Measurements from ENCODE around the gene PPL.

The PPL gene

GRCh38 chr16:4926928-4927327, 10.0 kb downstream of the PPL start:
- DNase-seq (ENCODE audit: insufficient read length): no peak
- TF ChIP-seq POLR2A (IDR thresholded peaks at IDR 0.05; ENCODE audit: low read depth, low read length): no peak
- no peak for TF ChIP-seq TAF1 (IDR thresholded peaks at IDR 0.05; ENCODE audit: borderline replicate concordance, low read depth, low read length)
- no peak for TF ChIP-seq POLR2AphosphoS5 (IDR thresholded peaks at IDR 0.05; ENCODE audit: low read depth, low read length)
- FAIRE-seq: no peak

DNA sequence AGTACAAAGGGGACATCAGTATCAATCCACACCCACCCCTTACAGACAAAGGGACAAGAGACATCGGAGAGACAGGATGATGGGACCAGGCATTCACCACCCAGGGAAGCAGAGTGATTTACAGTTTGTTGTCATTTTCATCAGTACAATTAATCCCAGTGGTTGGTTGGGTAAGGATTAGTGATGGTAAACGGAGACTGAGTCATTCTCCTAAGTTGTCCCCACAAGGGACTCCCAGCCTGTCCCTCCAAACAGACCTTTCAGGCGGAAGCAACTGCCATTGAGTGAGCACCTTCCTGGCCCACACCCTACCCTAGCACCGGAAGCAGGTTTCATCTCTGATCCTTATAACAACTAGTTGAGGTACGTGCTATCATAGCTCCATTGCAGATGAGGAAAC, 11.2 kb downstream of the PPL start:
- TF ChIP-seq POLR2AphosphoS5 (IDR thresholded peaks at IDR 0.05; ENCODE audit: low read depth, low read length) (no peak), TAF1 (IDR thresholded peaks at IDR 0.05; ENCODE audit: borderline replicate concordance, low read depth, low read length) (no peak), POLR2A (IDR thresholded peaks at IDR 0.05; ENCODE audit: low read depth, low read length) (no peak)
- FAIRE-seq (no peak), DNase-seq (ENCODE audit: insufficient read length) (no peak)

DNA sequence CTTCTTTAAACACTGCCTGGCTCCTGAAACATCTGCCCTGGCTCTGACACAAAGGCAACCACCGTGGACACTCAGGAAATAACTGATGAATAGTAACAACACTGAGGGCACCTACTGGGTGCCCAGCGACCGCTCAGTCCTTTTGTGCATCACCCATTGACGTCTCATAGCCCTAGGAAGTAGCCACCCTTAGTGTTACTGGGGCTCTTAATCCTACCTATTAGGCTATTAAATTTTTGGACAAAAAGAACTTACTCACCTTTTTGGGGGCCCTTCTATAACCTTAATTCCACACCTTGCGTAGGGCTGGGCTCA, 11.7 kb downstream of the PPL start:
- DNase-seq (ENCODE audit: insufficient read length) (no peak), FAIRE-seq (no peak)
- TF ChIP-seq TAF1 (IDR thresholded peaks at IDR 0.05; ENCODE audit: borderline replicate concordance, low read depth, low read length) (no peak), POLR2AphosphoS5 (IDR thresholded peaks at IDR 0.05; ENCODE audit: low read depth, low read length) (no peak), POLR2A (IDR thresholded peaks at IDR 0.05; ENCODE audit: low read depth, low read length) (no peak)

DNA sequence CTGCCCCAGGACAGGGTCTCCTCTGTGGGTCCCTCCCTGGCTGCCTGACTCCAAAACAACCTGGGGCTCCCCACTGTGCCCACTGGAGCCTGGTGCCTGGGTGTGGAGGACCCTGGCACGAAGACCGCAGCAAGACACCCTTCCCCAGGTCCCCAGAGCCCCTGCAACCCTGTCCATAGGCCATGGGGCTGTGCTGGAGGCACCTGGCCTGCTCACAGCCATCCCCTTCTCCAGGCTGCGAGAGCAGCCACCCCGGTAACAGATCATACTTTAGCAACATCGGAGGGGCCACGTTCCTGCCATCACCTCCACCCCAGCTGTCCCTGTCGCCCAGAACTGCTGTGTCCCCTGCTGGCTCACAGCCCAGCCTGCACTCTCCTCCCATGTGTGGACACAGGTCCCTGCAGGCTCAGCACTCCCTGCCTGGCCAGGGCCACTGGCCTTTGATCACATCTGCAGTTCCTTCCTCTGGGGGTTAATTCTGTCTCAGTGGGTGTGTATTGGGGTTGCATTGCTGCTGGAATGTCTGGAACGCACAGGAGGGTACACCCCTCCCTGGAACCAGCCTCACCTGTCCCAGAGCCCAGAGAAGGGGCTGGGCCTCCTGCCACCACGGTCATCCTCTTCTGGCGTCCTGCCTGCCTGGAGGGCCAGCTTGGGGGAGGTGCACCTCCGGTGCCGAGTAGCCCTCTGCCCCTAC, 12.2 kb downstream of the PPL start:
- DNase-seq (ENCODE audit: insufficient read length): no peak

DNA sequence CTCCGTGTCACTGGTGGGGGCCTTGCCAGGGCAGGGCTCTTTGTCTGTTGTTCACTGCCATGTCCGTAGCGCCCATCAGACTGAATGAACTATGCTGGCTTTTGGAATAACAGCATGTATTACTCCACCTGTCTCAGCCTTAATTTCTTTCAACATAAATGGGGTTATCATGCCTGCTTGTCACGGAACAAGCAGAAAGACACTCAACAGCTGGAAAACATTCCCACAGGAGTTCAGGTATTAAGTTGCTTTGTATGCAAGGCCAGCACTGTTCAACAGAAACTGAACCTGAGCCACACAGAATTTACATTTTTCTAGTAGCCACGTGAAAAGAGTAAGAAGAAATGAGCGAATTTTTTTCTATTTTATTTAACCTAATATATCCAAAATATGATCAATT, 13.1 kb downstream of the PPL start:
- no peak for DNase-seq (ENCODE audit: insufficient read length)
- no peak for FAIRE-seq
- TF ChIP-seq POLR2A (IDR thresholded peaks at IDR 0.05; ENCODE audit: low read depth, low read length): no peak
- no peak for TF ChIP-seq TAF1 (IDR thresholded peaks at IDR 0.05; ENCODE audit: borderline replicate concordance, low read depth, low read length)

More for the DNA sequence above, 12.2 kb downstream of the PPL start:
- FAIRE-seq: no peak
- no peak for TF ChIP-seq TAF1 (IDR thresholded peaks at IDR 0.05; ENCODE audit: borderline replicate concordance, low read depth, low read length)
- TF ChIP-seq POLR2A (IDR thresholded peaks at IDR 0.05; ENCODE audit: low read depth, low read length): no peak
- no peak for TF ChIP-seq POLR2AphosphoS5 (IDR thresholded peaks at IDR 0.05; ENCODE audit: low read depth, low read length)

DNA sequence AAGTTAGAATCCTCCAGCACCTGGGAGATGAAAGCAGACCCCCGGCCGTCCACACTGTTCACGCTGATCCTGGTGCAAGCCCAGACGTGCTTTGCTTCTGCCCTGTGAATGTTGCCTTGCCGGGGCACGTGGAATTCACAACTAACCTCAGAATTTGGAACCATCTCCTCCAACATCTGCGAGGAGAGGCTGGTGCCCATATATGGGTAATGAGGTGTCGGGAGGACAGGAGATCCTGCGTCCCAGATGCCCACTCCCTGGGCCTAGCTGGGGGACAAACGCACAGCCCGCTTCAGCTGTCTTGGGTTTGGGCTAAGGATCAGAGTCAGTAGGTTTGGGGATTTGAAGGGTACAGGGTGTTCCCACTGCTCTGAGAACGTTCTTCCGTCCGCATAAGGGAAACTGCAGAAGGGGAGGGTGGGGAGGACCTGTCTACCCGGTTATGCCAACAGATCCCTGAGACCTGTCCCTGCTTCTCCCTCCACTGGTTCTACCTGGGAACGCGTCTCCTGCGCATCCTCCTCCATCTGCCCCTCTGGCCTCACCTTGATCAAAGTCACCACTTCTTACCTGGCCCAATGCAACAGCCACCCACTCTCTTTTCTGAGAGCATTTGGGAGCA, 14.1 kb downstream of the PPL start:
- DNase-seq (ENCODE audit: insufficient read length) (no peak), FAIRE-seq (no peak)
- TF ChIP-seq TAF1 (IDR thresholded peaks at IDR 0.05; ENCODE audit: borderline replicate concordance, low read depth, low read length) (no peak), POLR2A (IDR thresholded peaks at IDR 0.05; ENCODE audit: low read depth, low read length) (no peak), POLR2AphosphoS5 (IDR thresholded peaks at IDR 0.05; ENCODE audit: low read depth, low read length) (no peak)

DNA sequence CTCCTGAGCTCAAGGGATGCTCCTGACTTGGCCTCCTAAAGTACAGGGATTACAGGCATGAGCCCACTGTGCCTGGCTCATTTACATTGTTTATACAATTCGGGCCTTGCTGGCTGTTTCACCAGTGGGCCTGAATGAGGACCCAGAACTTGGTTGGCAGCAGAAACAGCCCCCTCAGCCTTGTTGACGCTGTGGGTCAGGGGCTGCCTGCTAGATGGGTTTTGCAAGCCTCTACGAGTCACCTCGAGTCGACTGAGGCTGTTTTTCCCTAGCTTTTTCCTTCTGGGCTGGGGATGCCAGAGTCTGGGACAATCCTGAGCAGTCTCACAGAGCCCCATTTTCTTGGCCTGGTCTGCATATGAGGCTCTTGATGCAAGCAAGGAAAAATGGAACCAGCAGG, 16.1 kb downstream of the PPL start:
- DNase-seq (ENCODE audit: insufficient read length): no peak
- no peak for FAIRE-seq
- no peak for TF ChIP-seq POLR2A (IDR thresholded peaks at IDR 0.05; ENCODE audit: low read depth, low read length)
- no peak for TF ChIP-seq POLR2AphosphoS5 (IDR thresholded peaks at IDR 0.05; ENCODE audit: low read depth, low read length)
- no peak for TF ChIP-seq TAF1 (IDR thresholded peaks at IDR 0.05; ENCODE audit: borderline replicate concordance, low read depth, low read length)

DNA sequence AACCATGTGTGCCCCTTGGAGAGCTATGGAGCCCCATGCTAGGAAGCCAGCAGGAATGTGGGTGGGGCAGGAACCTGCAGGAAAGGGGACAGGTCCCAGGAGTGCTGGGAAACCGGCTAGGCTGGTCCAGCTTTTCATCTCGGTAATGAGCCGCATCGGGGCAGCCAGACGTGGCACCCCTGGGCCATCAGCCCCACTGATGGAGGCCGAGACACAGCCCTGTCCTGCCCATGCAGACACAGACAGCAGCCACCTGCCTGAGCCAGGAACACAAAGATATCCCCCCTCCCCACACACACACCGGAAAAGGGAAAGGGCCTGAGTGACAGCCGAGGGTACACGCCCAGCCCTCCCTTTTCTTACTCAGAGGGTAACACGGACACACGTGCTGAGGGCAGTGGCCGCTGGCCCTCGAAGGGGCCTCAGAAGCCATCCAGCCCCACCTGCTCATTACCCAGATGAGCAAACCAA, 18.1 kb downstream of the PPL start:
- DNase-seq (ENCODE audit: insufficient read length): no peak
- TF ChIP-seq POLR2AphosphoS5 (IDR thresholded peaks at IDR 0.05; ENCODE audit: low read depth, low read length) (no peak), TAF1 (IDR thresholded peaks at IDR 0.05; ENCODE audit: borderline replicate concordance, low read depth, low read length) (no peak), POLR2A (IDR thresholded peaks at IDR 0.05; ENCODE audit: low read depth, low read length) (no peak)
- no peak for FAIRE-seq

DNA sequence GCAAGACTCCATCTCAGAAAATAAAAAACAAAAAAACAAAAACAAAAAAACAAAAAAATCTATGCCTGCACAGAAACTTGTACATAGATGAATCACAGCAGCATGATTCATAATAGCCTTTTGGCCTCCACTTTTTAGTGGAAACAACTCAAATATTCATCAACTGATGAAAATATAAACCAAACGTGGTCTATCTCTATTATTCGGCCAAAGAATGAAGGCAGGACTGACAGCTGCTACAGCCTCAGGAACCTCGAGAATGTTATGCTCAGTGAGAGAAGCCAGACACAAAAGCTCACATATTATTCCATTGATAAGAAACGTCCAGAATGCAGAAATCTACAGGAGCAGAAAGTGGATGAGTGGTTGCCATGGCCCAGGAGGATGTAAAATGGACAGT, 19.8 kb downstream of the PPL start:
- FAIRE-seq: no peak
- TF ChIP-seq TAF1 (IDR thresholded peaks at IDR 0.05; ENCODE audit: borderline replicate concordance, low read depth, low read length) (no peak), POLR2A (IDR thresholded peaks at IDR 0.05; ENCODE audit: low read depth, low read length) (no peak), POLR2AphosphoS5 (IDR thresholded peaks at IDR 0.05; ENCODE audit: low read depth, low read length) (no peak)
- DNase-seq (ENCODE audit: insufficient read length): no peak

GRCh38 chr16:4915226-4915761, 21.7 kb downstream of the PPL start:
- no peak for DNase-seq (ENCODE audit: insufficient read length)
- TF ChIP-seq POLR2AphosphoS5 (IDR thresholded peaks at IDR 0.05; ENCODE audit: low read depth, low read length) (no peak), TAF1 (IDR thresholded peaks at IDR 0.05; ENCODE audit: borderline replicate concordance, low read depth, low read length) (no peak), POLR2A (IDR thresholded peaks at IDR 0.05; ENCODE audit: low read depth, low read length) (no peak)
- FAIRE-seq: no peak

DNA sequence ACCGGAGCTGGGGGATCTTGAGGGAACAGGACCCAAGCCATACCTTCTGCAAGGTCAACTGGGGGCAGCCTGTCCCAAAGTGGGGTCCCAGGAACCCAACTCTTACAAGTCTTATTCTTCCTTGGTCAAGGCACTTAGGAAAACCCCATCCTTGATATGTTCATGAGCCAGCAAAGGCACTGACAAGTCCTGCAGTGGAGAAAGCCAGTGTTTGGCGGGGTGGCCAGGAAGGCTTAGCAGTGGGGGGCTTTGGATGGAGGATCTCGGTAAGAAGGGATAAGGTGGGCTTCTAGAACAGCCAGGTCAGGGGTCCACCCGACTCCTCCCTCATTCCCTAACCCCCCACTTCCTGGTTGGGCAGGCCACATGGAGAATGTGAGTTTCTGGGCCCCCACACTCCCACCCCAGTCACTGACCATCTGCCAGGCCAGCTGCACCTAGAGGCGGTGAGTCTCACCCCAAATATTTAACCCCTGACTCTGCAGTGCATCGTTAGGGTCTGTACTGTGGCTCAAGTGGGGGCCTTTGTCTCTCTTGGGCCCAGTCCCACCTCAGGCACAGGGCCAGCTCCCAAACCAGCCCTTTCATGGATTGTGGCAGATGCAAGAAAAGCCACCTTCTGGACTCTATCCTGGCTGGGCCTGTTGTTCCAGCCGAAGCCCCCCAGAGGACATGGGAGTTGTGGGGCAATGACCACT, 22.3 kb downstream of the PPL start:
- DNase-seq (ENCODE audit: insufficient read length): no peak
- TF ChIP-seq POLR2AphosphoS5 (IDR thresholded peaks at IDR 0.05; ENCODE audit: low read depth, low read length) (no peak), POLR2A (IDR thresholded peaks at IDR 0.05; ENCODE audit: low read depth, low read length) (no peak), TAF1 (IDR thresholded peaks at IDR 0.05; ENCODE audit: borderline replicate concordance, low read depth, low read length) (no peak)
- no peak for FAIRE-seq
